Naive thymus-derived CD4-positive, alpha-beta T cell (primary cell): Measurements from ENCODE around the gene ADGRB2. TPM values are rescaled to one million over a fixed set of nuclear protein-coding genes. Genes with fewer than 3 reads are reported as not detected.

Experiments
- ATAC-seq: fragments of 150-1000 bp; cut with Tn5 transposase; 2 replicates; pipeline ENCODE4 v1.10.0; 2021; ENCODE audit warnings: mild to moderate bottlenecking, moderate library complexity
- CTCF ChIA-PET: fragments of 350-600 bp; sonication (Branson Sonifier 250); formaldehyde crosslinking; loops from one replicate; lab custom pipeline; 2021; ENCODE audit warnings: antibody characterized with exemption; lab: Charles Lee
- POLR2A ChIA-PET: fragments of 350-600 bp; sonication (Branson Sonifier 250); formaldehyde crosslinking; loops from one replicate; lab custom pipeline; 2021; ENCODE audit warnings: antibody characterized with exemption, inconsistent platforms; lab: Charles Lee
- DNase-seq, 9 donors: peaks; one replicate each; pipeline versions ENCODE4 v3.0.0 to v3.0.0-alpha.2; 2020 to 2022; ENCODE audit warnings: mixed read lengths in 1 of 9
- H3K27ac ChIP-seq: one replicate; pipeline ENCODE4 v1.7.0; 2013; ENCODE audit warnings: mild to moderate bottlenecking, low read depth, low read length, moderate library complexity
- H3K27me3 ChIP-seq, 2 donors: one replicate each; pipeline ENCODE4 v1.7.0; 2013; ENCODE audit warnings: low read length in 2 of 2, mild to moderate bottlenecking in 2 of 2, moderate library complexity in 2 of 2; ENCODE audit not compliant: control insufficient read depth in 2 of 2, insufficient read depth in 2 of 2
- H3K36me3 ChIP-seq, 3 experiments: 1 replicate in 2 of 3; 2 replicates in 1 of 3; pipeline ENCODE4 v1.7.0; 2013; ENCODE audit warnings: low read length in 3 of 3, mild to moderate bottlenecking in 3 of 3, moderate library complexity in 1 of 3; ENCODE audit not compliant: insufficient read depth in 3 of 3, control insufficient read depth in 2 of 3
- H3K4me1 ChIP-seq, 2 donors: one replicate each; pipeline ENCODE4 v1.7.0; 2013; ENCODE audit warnings: low read length in 2 of 2, mild to moderate bottlenecking in 2 of 2, moderate library complexity in 1 of 2; ENCODE audit not compliant: control insufficient read depth in 2 of 2, insufficient read depth in 2 of 2
- H3K4me3 ChIP-seq: 2 replicates; pipeline ENCODE4 v1.7.0; 2013; ENCODE audit warnings: mild to moderate bottlenecking, low read length
- H3K9me3 ChIP-seq, 3 experiments: 1 replicate in 2 of 3; 2 replicates in 1 of 3; pipeline ENCODE4 v1.7.0; 2013; ENCODE audit warnings: low read length in 3 of 3; ENCODE audit not compliant: control insufficient read depth in 2 of 3
- H3K27ac Mint-ChIP-seq, 9 donors: one replicate each; pipeline ENCODE4 v1.8.0; 2020 to 2022; ENCODE audit warnings: mixed read lengths in 9 of 9, mild to moderate bottlenecking in 8 of 9, moderate library complexity in 5 of 9, inconsistent platforms in 2 of 9
- H3K27me3 Mint-ChIP-seq, 5 donors: one replicate each; pipeline ENCODE4 v1.8.0; 2021 to 2022; ENCODE audit warnings: mixed read lengths in 5 of 5, mild to moderate bottlenecking in 1 of 5
- H3K36me3 Mint-ChIP-seq, 5 donors: one replicate each; pipeline ENCODE4 v1.8.0; 2020 to 2022; ENCODE audit warnings: mixed read lengths in 5 of 5, mild to moderate bottlenecking in 3 of 5, inconsistent platforms in 1 of 5
- H3K4me1 Mint-ChIP-seq, 7 donors: one replicate each; pipeline ENCODE4 v1.8.0; 2020 to 2022; ENCODE audit warnings: mixed read lengths in 7 of 7, mild to moderate bottlenecking in 3 of 7, inconsistent platforms in 1 of 7
- H3K4me3 Mint-ChIP-seq, 10 donors: one replicate each; pipeline ENCODE4 v1.8.0; 2020 to 2022; ENCODE audit warnings: mild to moderate bottlenecking in 10 of 10, mixed read lengths in 10 of 10, moderate library complexity in 6 of 10, inconsistent platforms in 2 of 10
- H3K9me3 Mint-ChIP-seq, 11 donors: one replicate each; pipeline ENCODE4 v1.8.0; 2020 to 2022; ENCODE audit warnings: mixed read lengths in 11 of 11, mild to moderate bottlenecking in 4 of 11, inconsistent platforms in 1 of 11, moderate library complexity in 1 of 11
- intact Hi-C, 2 donors: fragments of 100-400 bp; cut with micrococcal nuclease; formaldehyde crosslinking; loops; one replicate each; pipeline ENCODE4 v1.15.1; 2023
- polyA plus RNA-seq, 2 donors: library from polyadenylated mRNA; unstranded; fragments of 300-500 nt; fragmentation: Illumina TruSeq; gene quantifications; one replicate each; pipeline ENCODE4 v1.2.3, GENCODE V29; 2021
- total RNA-seq, 6 experiments: library from RNA in 5 of 6; stranded (reverse) in 5 of 6; gene quantifications; 1 replicate in 5 of 6; 2 replicates in 1 of 6; pipeline ENCODE4 v1.2.3 and lab custom pipeline; 2021 to 2026

ADGRB2 gene
- total and polyA plus RNA-seq, 7 experiments from 2014 or later = 0.11 to 4.3 (median 0.43) TPM; not detected in 2

DNA sequence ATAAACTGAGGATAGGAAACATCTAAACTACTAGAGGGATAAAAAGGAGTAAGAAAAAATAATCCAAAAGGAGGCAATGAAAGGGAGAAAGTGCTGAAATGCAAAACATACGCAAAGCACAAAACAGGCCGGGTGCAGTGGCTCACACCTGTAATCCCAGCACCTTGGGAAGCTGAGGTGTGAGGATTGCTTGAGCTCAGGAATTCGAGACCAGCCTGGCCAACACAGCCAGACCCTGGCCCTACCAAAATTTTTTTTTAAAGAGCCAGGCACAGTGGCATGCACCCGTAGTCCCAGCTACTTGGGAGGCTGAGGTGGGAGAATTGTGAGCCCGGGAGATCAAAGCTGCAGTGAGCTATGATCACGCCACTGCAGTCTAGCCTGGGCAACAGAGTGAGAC, 41.2 kb upstream of the ADGRB2 start:
- ATAC-seq = no peak
- no peaks in the 10 kb centered on the region for H3K27me3 ChIP-seq
- no peaks in the 10 kb centered on the region for H3K4me1 ChIP-seq
- peaks cover 0 to 1% (median 0%) of the 10 kb centered on the region in 11 donors for H3K9me3 Mint-ChIP-seq
- H3K4me3 Mint-ChIP-seq = no peak overlapping the region
- peak overlapping the region in 1 of 9 donors; percentile 66 for H3K27ac Mint-ChIP-seq
- H3K4me3 ChIP-seq = no peak overlapping the region
- ChIA-PET CTCF (no interaction called here), POLR2A (interaction anchor here (1.3 kb wide), 1 partner anchor 10 kb away, joined by 4 read pairs; the partner anchor contains the start of gene SPOCD1)
- no peaks in the 10 kb centered on the region for H3K36me3 Mint-ChIP-seq
- DNase-seq = peak in 1 of 9 donors; percentile 14
- no peaks in the 10 kb centered on the region for H3K36me3 ChIP-seq
- peaks cover 0 to 39% (median 0%) of the 10 kb centered on the region in 5 donors for H3K27me3 Mint-ChIP-seq
- H3K4me1 Mint-ChIP-seq = peaks cover 2 to 27% (median 21%) of the 10 kb centered on the region in 7 donors
- intact Hi-C loops = no loop called here
- no peaks in the 10 kb centered on the region for H3K9me3 ChIP-seq
- H3K27ac ChIP-seq = no peak overlapping the region

DNA sequence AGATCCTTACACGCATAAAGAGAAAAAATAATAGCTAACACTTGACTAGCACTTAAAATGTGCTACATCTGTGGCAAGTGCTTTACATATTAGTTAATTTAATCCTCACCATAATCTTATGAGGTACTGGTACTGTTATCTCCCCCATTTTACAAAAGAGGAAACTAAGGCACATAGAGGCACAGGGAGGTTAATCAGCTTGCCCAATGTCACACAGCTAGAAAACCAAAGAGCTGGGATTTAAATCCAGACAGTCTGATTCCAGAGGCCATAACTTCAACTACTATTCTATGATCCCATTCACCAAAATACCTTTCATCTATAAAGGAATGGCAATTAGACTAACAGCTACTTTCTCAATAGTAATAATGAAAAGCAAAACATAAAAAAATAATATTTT, 40.0 kb upstream of the ADGRB2 start:
- Histone ChIP-seq H3K27me3 (no peaks in the 10 kb centered on the region), H3K4me1 (no peaks in the 10 kb centered on the region), H3K27ac (no peak overlapping the region), H3K4me3 (no peak overlapping the region), H3K36me3 (no peaks in the 10 kb centered on the region), H3K9me3 (no peaks in the 10 kb centered on the region)
- H3K36me3 Mint-ChIP-seq = no peaks in the 10 kb centered on the region
- H3K4me1 Mint-ChIP-seq = peaks cover 2 to 27% (median 21%) of the 10 kb centered on the region in 7 donors
- intact Hi-C loops = no loop called here
- DNase-seq (no peak), ATAC-seq (no peak)
- ChIA-PET POLR2A (interaction anchor here (1.1 kb wide), 1 partner anchor 13 kb away, joined by 3 read pairs; no protein-coding TSS in a partner anchor), CTCF (interaction anchor here (0.6 to 1.3 kb wide), 5 partner anchors 9 to 154 kb away, joined by 3 to 5 read pairs (median 4); no protein-coding TSS in a partner anchor)
- H3K9me3 Mint-ChIP-seq = peaks cover 0 to 1% (median 0%) of the 10 kb centered on the region in 11 donors
- peak overlapping the region in 1 of 9 donors; percentile 78 for H3K27ac Mint-ChIP-seq
- H3K4me3 Mint-ChIP-seq = no peak overlapping the region
- peaks cover 0 to 30% (median 0%) of the 10 kb centered on the region in 5 donors for H3K27me3 Mint-ChIP-seq

DNA sequence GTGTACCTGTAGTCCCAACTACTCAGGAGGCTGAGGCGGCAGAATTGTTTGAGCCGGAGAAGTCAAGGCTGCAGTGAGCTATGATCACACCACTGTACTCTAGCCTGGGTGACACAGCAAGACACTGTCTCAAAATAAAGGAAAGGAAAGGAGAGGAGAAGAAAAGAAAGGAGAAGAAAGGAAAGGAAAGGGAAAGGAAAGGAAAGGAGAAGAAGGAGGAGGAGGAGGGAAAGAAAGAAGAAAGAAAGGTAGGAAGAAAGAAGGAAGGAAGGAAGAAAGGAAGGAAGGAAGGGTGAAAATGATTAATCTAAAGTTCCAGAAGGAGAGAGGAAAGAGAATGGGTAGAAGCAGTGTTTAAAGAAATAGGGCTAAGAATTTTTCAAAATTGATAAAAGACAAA, 39.5 kb upstream of the ADGRB2 start:
- Histone ChIP-seq H3K27me3 (no peaks in the 10 kb centered on the region), H3K4me3 (no peak overlapping the region), H3K36me3 (no peaks in the 10 kb centered on the region), H3K9me3 (no peaks in the 10 kb centered on the region), H3K4me1 (no peaks in the 10 kb centered on the region), H3K27ac (no peak overlapping the region)
- Mint-ChIP-seq H3K27ac (peak overlapping the region in 4 of 9 donors; percentile 24 to 85 (median 56)), H3K9me3 (peaks cover 0 to 1% (median 0%) of the 10 kb centered on the region in 11 donors), H3K4me1 (peaks cover 2 to 27% (median 21%) of the 10 kb centered on the region in 7 donors), H3K27me3 (peaks cover 0 to 29% (median 0%) of the 10 kb centered on the region in 5 donors), H3K4me3 (no peak overlapping the region), H3K36me3 (no peaks in the 10 kb centered on the region)
- intact Hi-C loops = no loop called here
- ATAC-seq (no peak), DNase-seq (no peak)
- POLR2A ChIA-PET = interaction anchor here (1.1 kb wide), 1 partner anchor 14 kb away, joined by 3 read pairs; no protein-coding TSS in a partner anchor
- CTCF ChIA-PET = interaction anchor here (0.6 to 1.3 kb wide), 5 partner anchors 10 to 154 kb away, joined by 3 to 5 read pairs (median 4); no protein-coding TSS in a partner anchor

DNA sequence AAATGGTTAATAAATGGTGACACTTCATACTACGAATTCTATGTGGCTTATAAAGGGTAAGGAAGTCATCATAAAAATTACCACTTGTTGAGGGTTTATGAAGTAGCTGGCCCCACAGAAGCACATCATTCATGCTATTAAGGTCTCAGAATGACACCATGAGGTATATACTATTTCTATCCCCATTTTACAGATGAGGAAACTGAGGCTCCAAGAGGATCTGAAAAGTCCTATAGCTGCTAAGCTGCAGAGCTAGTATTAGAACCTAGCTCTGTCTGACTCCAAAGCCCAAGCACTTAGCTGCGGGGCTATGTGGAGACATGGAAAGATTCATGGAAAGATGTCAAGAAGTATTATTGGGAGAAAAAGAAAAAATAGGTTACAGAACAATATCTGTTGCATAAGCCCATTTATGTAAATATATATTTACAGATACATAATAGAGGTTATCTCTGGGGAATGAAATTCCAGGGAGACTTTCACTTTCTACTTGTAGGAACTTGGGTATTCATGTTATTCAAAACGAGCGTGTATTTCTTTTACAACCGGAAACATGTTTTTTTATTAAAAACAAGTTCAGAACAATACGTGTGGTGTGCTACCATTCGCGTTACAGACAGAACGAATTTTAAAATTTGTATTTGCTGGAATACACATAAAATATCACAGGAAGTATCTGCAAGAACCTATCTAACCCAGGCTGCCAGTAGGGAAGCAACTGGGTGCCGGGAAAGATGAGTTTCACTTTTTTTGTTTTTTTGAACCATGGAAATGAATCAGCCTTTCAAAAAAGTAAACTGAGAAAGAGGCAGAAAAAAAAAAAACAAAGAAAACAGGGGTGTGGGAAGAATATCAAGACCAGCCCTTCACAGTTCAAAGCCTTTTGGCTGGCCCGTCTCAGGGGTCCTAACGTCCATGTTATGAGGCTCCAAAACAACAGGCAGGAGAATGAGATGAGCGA, 38.3 kb upstream of the ADGRB2 start:
- Histone ChIP-seq H3K4me3 (no peak overlapping the region), H3K9me3 (no peaks in the 10 kb centered on the region), H3K27me3 (no peaks in the 10 kb centered on the region), H3K27ac (no peak overlapping the region), H3K36me3 (no peaks in the 10 kb centered on the region), H3K4me1 (no peaks in the 10 kb centered on the region)
- intact Hi-C loops = no loop called here
- Mint-ChIP-seq H3K4me1 (peaks cover 3 to 27% (median 21%) of the 10 kb centered on the region in 7 donors), H3K27me3 (peaks cover 0 to 29% (median 0%) of the 10 kb centered on the region in 5 donors), H3K36me3 (no peaks in the 10 kb centered on the region), H3K9me3 (peaks cover 0 to 1% (median 0%) of the 10 kb centered on the region in 11 donors), H3K27ac (peak overlapping the region in 6 of 9 donors; percentile 34 to 87 (median 76)), H3K4me3 (peak overlapping the region; percentile 9 to 83 (median 66))
- POLR2A ChIA-PET = interaction anchor here (0.5 kb wide), 1 partner anchor 209 kb away, joined by 3 read pairs; no protein-coding TSS in a partner anchor
- ATAC-seq (no peak), DNase-seq (peak in 1 of 9 donors; percentile 15)
- CTCF ChIA-PET = interaction anchor here (1.0 kb wide), 1 partner anchor 12 kb away, joined by 4 read pairs; no protein-coding TSS in a partner anchor

DNA sequence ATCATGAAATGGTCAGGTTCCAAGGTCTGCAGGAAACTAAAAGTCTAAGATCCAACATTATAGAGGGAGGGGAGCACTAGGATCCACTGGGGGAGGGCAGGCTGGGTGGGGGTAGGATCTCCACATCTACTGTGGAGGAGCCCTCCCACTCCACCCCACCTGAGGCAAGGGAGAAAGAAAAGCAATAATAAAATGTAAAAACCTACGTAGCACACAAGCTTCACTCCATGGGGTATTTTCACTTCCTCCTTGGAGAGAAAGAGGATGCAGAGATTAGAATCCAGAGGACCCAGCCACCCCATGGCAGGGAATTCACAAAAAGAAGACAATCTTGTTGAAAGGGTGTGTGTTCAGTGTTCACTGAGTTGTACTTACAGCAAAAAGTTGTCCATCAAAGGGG, 37.3 kb upstream of the ADGRB2 start:
- Mint-ChIP-seq H3K4me1 (peaks cover 3 to 27% (median 21%) of the 10 kb centered on the region in 7 donors), H3K27ac (peak overlapping the region in 4 of 9 donors; percentile 3 to 54 (median 38)), H3K27me3 (peaks cover 0 to 27% (median 0%) of the 10 kb centered on the region in 5 donors), H3K9me3 (peaks cover 0 to 1% (median 0%) of the 10 kb centered on the region in 11 donors), H3K4me3 (peak overlapping the region in 1 of 10 donors; percentile 23), H3K36me3 (no peaks in the 10 kb centered on the region)
- Histone ChIP-seq H3K4me3 (no peak overlapping the region), H3K4me1 (no peaks in the 10 kb centered on the region), H3K27me3 (no peaks in the 10 kb centered on the region), H3K9me3 (no peaks in the 10 kb centered on the region), H3K36me3 (no peaks in the 10 kb centered on the region), H3K27ac (no peak overlapping the region)
- POLR2A ChIA-PET = interaction anchor here (1.2 kb wide), 1 partner anchor 9 kb away, joined by 3 read pairs; no protein-coding TSS in a partner anchor
- ATAC-seq (no peak), DNase-seq (peak in 1 of 9 donors; percentile 4)
- CTCF ChIA-PET = interaction anchor here (1.0 kb wide), 1 partner anchor 13 kb away, joined by 4 read pairs; no protein-coding TSS in a partner anchor
- intact Hi-C loops = no loop called here

DNA sequence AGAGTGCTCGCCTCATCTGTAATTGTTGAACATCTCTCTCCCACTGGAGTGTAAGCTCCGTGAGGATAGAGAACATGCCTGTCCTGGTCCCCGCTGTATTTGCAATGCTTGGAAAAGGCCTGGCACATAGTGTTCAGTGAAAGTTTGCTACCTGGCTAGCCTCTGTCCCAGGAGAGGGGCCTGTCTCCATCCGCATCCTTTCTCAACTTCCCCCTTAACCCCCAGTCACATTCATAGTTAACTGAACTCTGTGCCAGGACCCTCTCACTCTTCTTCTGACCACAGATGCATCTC, 36.5 kb upstream of the ADGRB2 start:
- peaks cover 0 to 27% (median 0%) of the 10 kb centered on the region in 5 donors for H3K27me3 Mint-ChIP-seq
- DNase-seq (no peak), ATAC-seq (no peak)
- H3K27me3 ChIP-seq = no peaks in the 10 kb centered on the region
- peak overlapping the region in 4 of 9 donors; percentile 3 to 54 (median 40) for H3K27ac Mint-ChIP-seq
- H3K27ac ChIP-seq = no peak overlapping the region
- no peaks in the 10 kb centered on the region for H3K9me3 ChIP-seq
- no peaks in the 10 kb centered on the region for H3K36me3 Mint-ChIP-seq
- H3K4me3 ChIP-seq = no peak overlapping the region
- CTCF ChIA-PET = no interaction called here
- H3K4me1 ChIP-seq = no peaks in the 10 kb centered on the region
- H3K4me3 Mint-ChIP-seq = no peak overlapping the region
- H3K9me3 Mint-ChIP-seq = peaks cover 0 to 1% (median 0%) of the 10 kb centered on the region in 11 donors
- H3K4me1 Mint-ChIP-seq = peaks cover 3 to 27% (median 21%) of the 10 kb centered on the region in 7 donors
- intact Hi-C loops = no loop called here
- H3K36me3 ChIP-seq = no peaks in the 10 kb centered on the region
- POLR2A ChIA-PET = interaction anchor here (0.9 to 1.2 kb wide), 2 partner anchors 9 to 156 kb away, joined by 3 read pairs; partner anchors contain the start of gene PEF1
